HEK293 (cell line): ENCODE data around the gene TMEM132A.

ENCODE experiments used
- BCL11B ChIP-seq: fragments of 450-650 bp; formaldehyde crosslinking; IDR thresholded peaks from 2 replicates; pipeline ENCODE4 v1.5.1; 2016; ENCODE audit warnings: low read depth, missing biosample characterization, missing genetic modification characterization
- CTCF ChIP-seq: fragments of 450-650 bp; formaldehyde crosslinking; IDR thresholded peaks from 2 replicates; pipeline ENCODE4 v1.5.1; 2016; ENCODE audit warnings: missing biosample characterization, missing genetic modification characterization
- KLF10 ChIP-seq: fragments of 450-650 bp; IDR thresholded peaks from 2 replicates; pipeline ENCODE4 v1.5.1; 2018; ENCODE audit warnings: missing biosample characterization, mild to moderate bottlenecking, missing genetic modification characterization
- KLF9 ChIP-seq: fragments of 450-650 bp; formaldehyde crosslinking; IDR thresholded peaks from 2 replicates; pipeline ENCODE4 v1.5.1; 2016; ENCODE audit warnings: missing biosample characterization, missing genetic modification characterization, low read depth
- MEIS1 ChIP-seq: sonication (generic); formaldehyde crosslinking; IDR thresholded peaks from 2 replicates; pipeline ENCODE4 v1.8.1; 2022; ENCODE audit warnings: missing genetic modification reagents, mild to moderate bottlenecking, borderline replicate concordance
- SETDB1 ChIP-seq: IDR thresholded peaks from one replicate; pipeline ENCODE4 v1.6.1; 2017; ENCODE audit warnings: mild to moderate bottlenecking, low read length, moderate library complexity, mixed read lengths; ENCODE audit not compliant: insufficient read length
- TCF7L2 ChIP-seq: IDR thresholded peaks from 2 replicates; pipeline ENCODE4 v1.6.1; 2011; ENCODE audit warnings: low read depth, mild to moderate bottlenecking, inconsistent platforms, low read length, moderate library complexity, borderline replicate concordance
- ZBTB21 ChIP-seq: fragments of 450-650 bp; formaldehyde crosslinking; IDR thresholded peaks from 2 replicates; pipeline ENCODE4 v1.5.1; 2017; ENCODE audit warnings: missing biosample characterization, missing genetic modification characterization
- ZNF138 ChIP-seq: fragments of 450-650 bp; formaldehyde crosslinking; IDR thresholded peaks from 2 replicates; pipeline ENCODE4 v1.5.1; 2016; ENCODE audit warnings: missing biosample characterization, missing genetic modification characterization, borderline replicate concordance
- ZNF175 ChIP-seq: fragments of 450-650 bp; formaldehyde crosslinking; IDR thresholded peaks from 2 replicates; pipeline ENCODE4 v1.5.1; 2016; ENCODE audit warnings: missing biosample characterization, missing genetic modification characterization
- ZNF24 ChIP-seq: fragments of 450-650 bp; formaldehyde crosslinking; IDR thresholded peaks from 2 replicates; pipeline ENCODE4 v1.5.1; 2016; ENCODE audit warnings: missing biosample characterization, missing genetic modification characterization
- ZNF366 ChIP-seq: fragments of 450-650 bp; formaldehyde crosslinking; conservative IDR thresholded peaks from 2 replicates; pipeline ENCODE4 v1.5.1; 2016; ENCODE audit warnings: missing biosample characterization, missing genetic modification characterization
- TF ChIP-seq, protein P1 (sequence below): fragments of 450-650 bp; formaldehyde crosslinking; IDR thresholded peaks from 2 replicates; pipeline ENCODE4 v1.5.1; 2016; ENCODE audit warnings: missing biosample characterization, missing genetic modification characterization
- TF ChIP-seq, protein P2 (sequence below): fragments of 450-650 bp; formaldehyde crosslinking; optimal IDR thresholded peaks from 2 replicates; pipeline ENCODE3; 2016; ENCODE audit warnings: missing biosample characterization, mild to moderate bottlenecking, missing genetic modification characterization

GRCh38 chr11:60971520-60971919 is 47.3 kb downstream of the TMEM132A start, which contains the start of gene CD6:
- TF ChIP-seq MEIS1 (CRISPR knock-in tag) (no peak), SETDB1 (no peak), ZNF175 (tag by site-specific recombination) (no peak), BCL11B (no peak), KLF10 (tag by site-specific recombination) (no peak), ZNF138 (tag by site-specific recombination) (no peak), CTCF (no peak), ZNF366 (no peak), TCF7L2 (no peak), ZNF24 (tag by site-specific recombination) (no peak), ZBTB21 (tag by site-specific recombination) (no peak), KLF9 (tag by site-specific recombination) (no peak)
- TF ChIP-seq, protein P1, sequence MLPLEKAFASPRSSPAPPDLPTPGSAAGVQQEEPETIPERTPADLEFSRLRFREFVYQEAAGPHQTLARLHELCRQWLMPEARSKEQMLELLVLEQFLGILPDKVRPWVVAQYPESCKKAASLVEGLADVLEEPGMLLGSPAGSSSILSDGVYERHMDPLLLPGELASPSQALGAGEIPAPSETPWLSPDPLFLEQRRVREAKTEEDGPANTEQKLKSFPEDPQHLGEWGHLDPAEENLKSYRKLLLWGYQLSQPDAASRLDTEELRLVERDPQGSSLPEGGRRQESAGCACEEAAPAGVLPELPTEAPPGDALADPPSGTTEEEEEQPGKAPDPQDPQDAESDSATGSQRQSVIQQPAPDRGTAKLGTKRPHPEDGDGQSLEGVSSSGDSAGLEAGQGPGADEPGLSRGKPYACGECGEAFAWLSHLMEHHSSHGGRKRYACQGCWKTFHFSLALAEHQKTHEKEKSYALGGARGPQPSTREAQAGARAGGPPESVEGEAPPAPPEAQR (tag by site-specific recombination), result no peak
- TF ChIP-seq, protein P2, sequence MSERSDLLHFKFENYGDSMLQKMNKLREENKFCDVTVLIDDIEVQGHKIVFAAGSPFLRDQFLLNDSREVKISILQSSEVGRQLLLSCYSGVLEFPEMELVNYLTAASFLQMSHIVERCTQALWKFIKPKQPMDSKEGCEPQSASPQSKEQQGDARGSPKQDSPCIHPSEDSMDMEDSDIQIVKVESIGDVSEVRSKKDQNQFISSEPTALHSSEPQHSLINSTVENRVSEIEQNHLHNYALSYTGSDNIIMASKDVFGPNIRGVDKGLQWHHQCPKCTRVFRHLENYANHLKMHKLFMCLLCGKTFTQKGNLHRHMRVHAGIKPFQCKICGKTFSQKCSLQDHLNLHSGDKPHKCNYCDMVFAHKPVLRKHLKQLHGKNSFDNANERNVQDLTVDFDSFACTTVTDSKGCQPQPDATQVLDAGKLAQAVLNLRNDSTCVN (tag by site-specific recombination), result no peak
